CD4-positive, alpha-beta T cell treated with Interleukin-12 subunit alpha and Interleukin-12 subunit beta, for 1 hour (primary cell): Measurements from ENCODE around the gene SERPINB3.
"Not testable (repeated sequence)": the region's sequence is repeated elsewhere in the genome, so short reads cannot be mapped to it uniquely, and the experiment has no call there.

Experiments used
- DNase-seq: peaks from one replicate; pipeline ENCODE4 v3.0.0-alpha.2; 2020

Gene SERPINB3

DNA sequence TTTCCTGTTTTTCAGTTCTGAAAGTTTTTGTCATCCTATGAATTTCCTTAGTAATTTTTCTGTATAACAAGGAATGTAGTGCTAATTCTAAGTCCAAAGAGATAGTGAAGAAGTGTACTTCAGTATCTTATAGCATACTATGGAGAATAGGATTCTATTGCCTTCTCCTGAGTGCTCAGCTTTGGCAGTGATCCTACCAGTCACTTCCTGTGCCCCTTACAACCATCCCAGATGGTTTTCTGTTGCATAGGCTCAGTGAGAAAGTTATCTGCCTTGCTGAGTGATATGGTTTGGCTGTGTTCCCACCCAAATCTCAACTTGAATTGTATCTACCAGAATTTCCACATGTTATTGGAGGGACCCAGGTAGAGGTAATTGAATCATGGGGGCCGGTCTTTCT, 17.0 kb downstream of the SERPINB3 start:
- DNase-seq, result not testable (repeated sequence)

DNA sequence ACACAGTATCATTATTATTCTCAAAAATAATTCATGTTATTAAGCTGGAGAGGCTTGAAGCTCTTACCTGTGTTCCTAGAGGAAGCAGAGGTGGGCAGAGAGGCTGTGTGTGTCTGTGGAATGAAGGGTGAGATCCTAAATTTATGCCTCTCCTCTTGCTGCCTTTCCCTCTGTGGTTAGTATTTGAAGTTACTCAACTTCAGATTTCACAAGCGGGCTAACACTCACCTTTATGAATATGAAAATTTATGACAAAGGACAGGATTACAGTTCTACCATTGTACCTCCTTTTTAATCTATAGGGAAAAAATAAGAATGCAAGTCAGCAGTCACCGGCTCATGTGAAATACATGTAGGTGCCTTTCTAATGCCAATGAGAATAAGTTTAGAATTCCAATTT, 17.6 kb downstream of the SERPINB3 start, which contains the start of gene SERPINB4:
Gene SERPINB4, minus strand, starts transcription at position 115 of the 400 bp plus-strand sequence. CDS start 679 bp downstream, outside the sequence.
- not testable (repeated sequence) for DNase-seq

DNA sequence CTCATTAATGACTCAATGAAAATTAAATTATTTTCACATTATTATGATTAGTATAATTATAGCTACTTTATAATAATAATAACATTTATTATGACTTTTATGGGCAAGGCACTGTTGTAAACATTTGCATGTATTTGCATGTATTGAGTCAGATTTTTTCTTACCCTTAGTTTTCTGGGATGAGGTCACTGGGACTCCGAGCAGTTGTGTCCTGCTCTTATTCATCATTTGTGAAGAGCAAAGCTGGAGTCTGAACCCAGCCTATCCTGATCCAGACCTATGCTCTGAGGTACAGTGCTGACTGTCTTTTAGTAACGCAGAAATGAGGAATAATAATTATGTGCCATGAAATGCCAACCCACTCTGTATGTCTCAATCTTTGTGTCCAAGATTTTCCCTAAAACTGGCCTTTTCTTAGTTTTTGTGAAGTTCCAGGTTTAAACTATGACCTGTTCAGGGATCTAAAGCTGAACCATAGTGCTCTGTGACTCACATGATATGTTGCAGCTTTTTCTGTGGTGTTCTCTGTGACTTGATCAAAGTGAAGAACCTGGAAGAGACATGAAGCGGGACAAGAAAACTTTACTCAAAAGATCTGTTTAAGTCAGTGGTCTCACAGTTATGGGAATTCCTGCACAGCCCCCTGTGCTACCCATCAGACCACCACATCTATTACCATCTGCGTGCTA, 18.9 kb downstream of the SERPINB3 start:
- DNase-seq, result not testable (repeated sequence)

DNA sequence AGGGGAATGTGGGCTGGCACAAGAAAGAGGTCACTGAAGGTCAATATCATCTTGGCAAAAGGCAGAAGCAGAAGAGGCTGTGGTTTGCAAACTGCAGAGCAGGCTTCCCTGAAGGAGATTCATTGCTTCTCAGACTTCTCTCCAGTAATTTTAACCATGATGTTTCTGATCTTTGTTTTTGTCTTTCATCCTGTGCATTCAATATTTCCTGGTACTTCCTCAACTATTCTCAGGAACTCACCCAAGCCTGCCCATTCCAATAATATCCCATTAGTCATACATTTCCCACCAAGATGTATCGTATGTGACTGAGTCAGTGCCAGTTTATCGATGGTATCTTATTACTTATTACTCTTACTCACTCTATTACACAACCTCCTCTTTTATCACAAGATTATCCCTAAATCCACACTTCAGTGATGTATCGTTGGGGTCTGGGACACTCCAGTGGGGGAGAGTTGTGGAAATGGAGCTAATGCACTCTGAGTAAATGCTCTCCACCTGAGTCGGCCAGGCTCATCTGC, 20.5 kb downstream of the SERPINB3 start:
- DNase-seq, result not testable (repeated sequence)

- DNase-seq, result no peak
Measured at GRCh38 chr18:63637703-63638102, 24.0 kb downstream of the SERPINB3 start.

DNA sequence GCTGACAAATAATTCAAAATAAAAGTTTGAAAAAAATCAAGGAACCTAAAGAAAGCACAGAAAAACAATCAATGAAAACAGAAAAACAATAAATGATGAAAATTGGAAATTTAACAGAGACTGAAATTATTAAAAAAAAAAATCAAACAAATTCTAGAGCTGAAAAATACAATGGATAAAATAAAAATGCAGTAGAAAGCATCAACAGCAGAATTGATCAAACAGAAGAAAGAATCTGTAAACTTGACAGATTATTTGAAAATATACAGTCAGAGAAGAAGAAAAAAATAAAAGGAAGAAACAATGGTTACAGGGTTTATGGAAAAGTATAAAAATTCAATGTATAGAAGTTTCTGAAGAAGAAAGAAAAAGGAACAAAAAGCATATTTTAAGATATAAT, 33.9 kb downstream of the SERPINB3 start:
- no peak for DNase-seq

GRCh38 chr18:63626431-63626830, 35.3 kb downstream of the SERPINB3 start:
- DNase-seq, result no peak

DNA sequence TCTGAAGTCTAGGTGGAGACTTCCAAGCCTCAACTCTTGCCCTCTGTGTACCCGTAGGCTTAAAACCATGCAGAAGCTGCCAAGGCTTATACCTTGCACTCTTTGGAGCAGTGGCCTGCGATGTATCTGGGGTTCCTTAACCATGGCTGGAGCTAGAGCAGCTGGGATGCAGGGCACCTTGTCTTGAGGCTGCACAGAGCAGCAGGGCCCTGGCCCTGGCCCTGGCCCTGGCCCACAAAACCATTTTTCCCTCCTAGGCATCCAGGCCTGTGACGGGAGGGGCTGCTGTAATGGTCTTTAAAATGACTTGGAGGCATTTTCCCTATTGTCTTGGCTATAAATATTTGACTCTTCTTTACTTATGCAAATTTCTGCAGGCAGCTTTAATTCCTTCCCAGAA, 36.8 kb downstream of the SERPINB3 start:
- no peak for DNase-seq

DNA sequence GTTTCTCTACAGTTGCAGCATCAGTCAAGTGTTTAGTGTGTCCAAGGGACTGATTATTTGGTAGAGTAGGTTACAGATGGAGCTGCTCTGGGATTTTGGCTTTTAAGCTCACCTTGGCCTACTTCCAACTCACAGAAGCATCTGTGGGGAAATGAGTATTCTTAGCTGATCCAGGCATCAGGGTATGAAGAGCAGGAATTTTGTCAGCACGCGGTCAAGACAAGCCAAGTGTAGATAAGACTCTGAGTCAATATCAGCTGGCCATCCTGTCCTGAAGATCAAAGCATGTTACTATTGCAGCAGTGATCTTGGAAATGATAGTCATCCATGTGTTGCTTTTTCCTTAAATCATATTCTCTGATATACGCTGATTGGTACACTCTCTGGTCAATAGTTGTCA, 42.0 kb downstream of the SERPINB3 start:
- DNase-seq, result no peak

DNA sequence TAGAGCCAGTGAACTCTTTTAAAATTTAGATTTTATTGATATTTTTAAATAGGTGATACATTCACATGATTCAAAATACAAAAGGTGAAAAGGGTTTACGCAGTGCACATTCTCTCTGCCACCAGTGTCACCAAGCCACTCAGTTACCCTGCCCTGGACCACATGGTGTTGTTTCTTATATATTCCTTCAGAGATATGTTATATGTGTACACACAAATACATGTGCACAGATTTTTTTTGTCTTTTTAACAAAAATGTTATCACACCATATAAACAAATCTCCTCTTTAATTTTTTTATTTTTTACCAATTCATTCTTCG, 43.8 kb downstream of the SERPINB3 start:
- no peak for DNase-seq

DNA sequence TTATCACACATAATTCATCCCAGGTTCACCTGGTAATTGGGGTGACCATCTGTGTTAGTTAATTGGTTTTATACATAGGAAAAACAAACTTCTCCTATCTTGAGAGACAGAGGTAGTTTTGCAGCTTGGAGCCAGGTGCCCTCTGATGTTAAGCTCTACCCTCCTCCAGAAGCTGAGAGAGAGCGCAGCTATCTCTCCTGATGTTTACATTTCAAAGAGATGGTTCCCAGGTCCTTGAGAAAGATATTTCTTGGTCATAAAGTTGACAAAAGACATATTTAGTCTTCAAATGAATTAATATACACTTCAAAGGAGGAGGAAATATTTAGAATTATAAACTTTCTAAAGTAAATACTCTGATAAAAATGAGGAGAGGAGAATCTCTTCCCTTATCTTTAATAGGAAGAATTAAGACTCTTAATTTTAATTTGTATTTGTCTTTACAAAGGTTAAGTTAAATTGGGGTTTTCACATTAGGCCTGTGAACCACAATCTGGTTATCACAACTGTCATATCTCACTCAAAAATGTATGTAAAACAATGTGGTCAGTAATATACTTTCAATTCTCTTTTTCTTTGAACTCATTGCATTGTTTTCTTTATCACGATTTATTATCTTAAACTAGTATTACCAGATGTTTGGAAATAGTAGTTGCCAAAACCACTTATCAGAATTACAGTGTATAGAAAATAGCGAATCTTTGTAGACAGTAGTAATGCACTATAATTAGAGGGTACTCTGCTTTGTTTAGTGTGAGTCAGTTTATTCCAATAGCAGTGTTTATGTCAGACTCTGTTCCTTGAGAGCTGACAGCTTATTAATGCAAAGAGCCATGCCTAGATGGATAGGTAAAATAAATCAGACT, 44.4 kb downstream of the SERPINB3 start:
- DNase-seq, result no peak

DNA sequence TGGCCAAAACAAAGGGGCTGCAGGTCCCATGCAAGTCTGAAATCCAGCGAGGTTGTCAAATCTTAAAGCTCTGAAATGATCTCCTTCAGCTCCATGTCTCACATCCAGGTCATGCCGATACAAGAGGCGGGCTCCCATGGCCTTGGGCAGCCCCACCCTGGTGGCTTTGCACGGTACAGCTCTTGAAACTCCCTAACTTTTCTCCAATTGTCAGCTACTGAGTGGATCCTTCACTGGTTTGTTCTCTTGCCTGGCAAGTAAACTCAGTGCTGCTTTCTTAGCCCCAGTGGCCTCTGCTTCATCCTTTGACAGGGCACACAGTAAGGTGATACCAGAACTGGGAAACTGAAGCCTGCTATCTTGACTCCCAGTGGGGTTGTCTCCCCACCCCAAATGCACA, 48.3 kb downstream of the SERPINB3 start:
- DNase-seq, result no peak

DNA sequence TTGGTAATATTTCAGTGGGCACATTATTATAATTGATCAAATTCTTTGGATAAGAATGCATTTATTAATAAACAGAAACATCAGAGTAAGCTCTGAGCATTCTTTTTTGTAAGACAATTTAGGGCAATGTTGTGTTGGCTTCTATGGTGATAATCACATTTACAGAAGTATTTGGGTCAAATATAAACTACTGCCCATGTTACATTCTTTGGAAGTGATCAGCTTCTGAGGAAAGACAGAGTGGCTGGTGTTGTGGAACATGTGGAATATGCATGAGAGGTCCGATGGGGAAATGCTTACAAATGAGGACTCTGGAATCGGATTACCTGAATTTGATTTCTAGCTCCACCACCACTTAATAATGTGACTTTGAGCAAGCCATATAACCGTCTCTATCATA, 55.2 kb downstream of the SERPINB3 start:
- DNase-seq, result no peak
